Panc1 (cell line): ENCODE measurements around the gene DNM3. TPM values are rescaled to one million over a fixed set of nuclear protein-coding genes. Genes with fewer than 3 reads are reported as not detected.

Source experiments
- ATAC-seq: fragments of 200-7000 bp; cut with Tn5 transposase; 2 replicates; pipeline ENCODE4 v1.9.1; 2020; ENCODE audit warnings: mild to moderate bottlenecking, moderate library complexity
- BruUV-seq: library from RNA; stranded (reverse); fragments of 400-500 nt; replicated peaks from 2 replicates; lab custom pipeline; 2021; lab: Mats Ljungman, UMichigan
- CTCF ChIA-PET: fragments of 300-600 bp; sonication (Branson Sonifier 250); formaldehyde crosslinking; loops from one replicate; lab custom pipeline; 2022; ENCODE audit warnings: antibody characterized with exemption; lab: Charles Lee
- POLR2A ChIA-PET: fragments of 300-600 bp; sonication (Branson Sonifier 250); formaldehyde crosslinking; loops from one replicate; lab custom pipeline; 2022; ENCODE audit warnings: antibody characterized with exemption; lab: Charles Lee
- DNase-seq: peaks from one replicate; pipeline ENCODE4 v3.0.0-alpha.2; 2010; ENCODE audit warnings: low read depth, low spot score
- H3K27ac ChIP-seq: 2 replicates; pipeline ENCODE4 v1.5.1; 2011; ENCODE audit warnings: mild to moderate bottlenecking, low read length, inconsistent platforms
- H3K27me3 ChIP-seq: fragments of 200-500 bp; sonication (Bioruptor generic); 2 replicates; pipeline ENCODE4 v1.6.0; 2014; ENCODE audit warnings: low read length, inconsistent platforms; ENCODE audit not compliant: control insufficient read depth, insufficient read depth
- H3K36me3 ChIP-seq: fragments of 200-500 bp; sonication (Bioruptor generic); 2 replicates; pipeline ENCODE4 v1.5.1; 2014; ENCODE audit warnings: inconsistent platforms, mild to moderate bottlenecking, low read length, moderate library complexity; ENCODE audit not compliant: control insufficient read depth, insufficient read depth
- H3K4me1 ChIP-seq: 2 replicates; pipeline ENCODE4 v1.5.1; 2011; ENCODE audit warnings: inconsistent platforms, mild to moderate bottlenecking, low read length, moderate library complexity; ENCODE audit not compliant: control insufficient read depth, insufficient read depth
- H3K4me3 ChIP-seq, 2 experiments: 2 replicates each; pipeline ENCODE4 v1.5.1; 2011 to 2012; ENCODE audit warnings: low read depth in 2 of 2, low read length in 2 of 2, mild to moderate bottlenecking in 2 of 2, inconsistent platforms in 1 of 2, moderate library complexity in 1 of 2
- H3K9me3 ChIP-seq: fragments of 200-500 bp; sonication (Bioruptor generic); 2 replicates; pipeline ENCODE4 v1.5.1; 2014; ENCODE audit warnings: low read depth, mild to moderate bottlenecking, inconsistent platforms, low read length, moderate library complexity; ENCODE audit not compliant: control insufficient read depth, insufficient read depth
- CTCF ChIP-seq: fragments of 450-650 bp; IDR thresholded peaks from 2 replicates; pipeline ENCODE4 v1.5.1; 2017; ENCODE audit warnings: mild to moderate bottlenecking
- POLR2AphosphoS5 ChIP-seq: IDR thresholded peaks from 2 replicates; pipeline ENCODE4 v1.6.1; 2012; ENCODE audit warnings: mild to moderate bottlenecking, low read depth, low read length, moderate library complexity
- REST ChIP-seq, 2 experiments: IDR thresholded peaks; 2 replicates each; pipeline ENCODE4 v1.6.1; 2011 to 2012; ENCODE audit warnings: low read depth in 2 of 2, control low read depth in 1 of 2, low read length in 1 of 2, mild to moderate bottlenecking in 1 of 2, moderate library complexity in 1 of 2; ENCODE audit not compliant: insufficient read depth in 1 of 2
- SIN3A ChIP-seq: IDR thresholded peaks from 2 replicates; pipeline ENCODE4 v1.6.1; 2012; ENCODE audit warnings: low read depth, mild to moderate bottlenecking, low read length, moderate library complexity, borderline replicate concordance; ENCODE audit not compliant: insufficient read depth
- TCF7L2 ChIP-seq: IDR thresholded peaks from 2 replicates; pipeline ENCODE4 v1.6.1; 2011; ENCODE audit warnings: mild to moderate bottlenecking, low read depth, low read length, inconsistent platforms
- in situ Hi-C: cut with HindIII; loops from 2 replicates; pipeline ENCODE4 v1.10.0; 2016; ENCODE audit warnings: low sequenced_read_pairs, low pct_unique_long_range_greater_than_20kb
- intact Hi-C: fragments of 100-400 bp; cut with micrococcal nuclease; formaldehyde crosslinking; loops from one replicate; pipeline ENCODE4 v1.10.0; 2022; ENCODE audit not compliant: unreplicated experiment
- total RNA-seq: library from RNA; stranded (reverse); gene quantifications from one replicate; pipeline ENCODE4 v1.2.1, GENCODE V29; 2021; ENCODE audit not compliant: unreplicated experiment

DNM3 gene
- total RNA-seq, 1 experiment from 2014 or later = 0.46 TPM

GRCh38 chr1:171860696-171861095, 19.4 kb downstream of the DNM3 start:
- no peak for ATAC-seq
- TF ChIP-seq SIN3A (no peak), TCF7L2 (no peak), POLR2AphosphoS5 (no peak), CTCF (no peak), REST (IDR thresholded peaks at IDR 0.05; ENCODE audit: insufficient read depth in 1 of 2, low read depth in 2 of 2, low read length in 1 of 2) (no peak)
- ChIA-PET CTCF (no interaction called here), POLR2A (no interaction called here)
- in situ Hi-C loops = no loop called here
- Histone ChIP-seq H3K27me3 (peaks cover under 1% of the 10 kb centered on the region; the same call in 1 of the 2 replicates), H3K27ac (no peak overlapping the region), H3K4me1 (no peaks in the 10 kb centered on the region), H3K4me3 (no peak overlapping the region), H3K36me3 (no peaks in the 10 kb centered on the region), H3K9me3 (no peaks in the 10 kb centered on the region)
- no TSS peak for BruUV-seq
- no peak for DNase-seq
- intact Hi-C loops = no loop called here

GRCh38 chr1:171863531-171863930, 22.2 kb downstream of the DNM3 start:
- ATAC-seq = no peak
- DNase-seq = no peak
- Histone ChIP-seq H3K36me3 (no peaks in the 10 kb centered on the region), H3K4me3 (no peak overlapping the region), H3K9me3 (no peaks in the 10 kb centered on the region), H3K27ac (no peak overlapping the region), H3K4me1 (no peaks in the 10 kb centered on the region), H3K27me3 (peaks cover 3% of the 10 kb centered on the region)
- no TSS peak for BruUV-seq
- no peak for TF ChIP-seq REST (IDR thresholded peaks at IDR 0.05; ENCODE audit: insufficient read depth in 1 of 2, low read depth in 2 of 2, low read length in 1 of 2)
- TF ChIP-seq TCF7L2 = no peak
- TF ChIP-seq POLR2AphosphoS5 = no peak
- no peak for TF ChIP-seq CTCF
- TF ChIP-seq SIN3A = no peak
- in situ Hi-C loops (no loop called here), intact Hi-C loops (no loop called here)
- CTCF ChIA-PET = no interaction called here
- POLR2A ChIA-PET = no interaction called here
